Mesenchymal stem cell (in vitro differentiated cells and primary cell): ENCODE data around the gene PLPP4.

Experiments
- DNase-seq: peaks from one replicate; pipeline ENCODE4 v3.0.0-alpha.2; 2013
- H2AFZ ChIP-seq: one replicate; pipeline ENCODE4 v1.6.1; 2013; ENCODE audit warnings: low read depth, mild to moderate bottlenecking, control low read depth, inconsistent platforms, low read length, moderate library complexity
- H2AK5ac ChIP-seq: 2 replicates; pipeline ENCODE4 v1.6.1; 2013; ENCODE audit warnings: low read length, moderate library complexity, mild to moderate bottlenecking, inconsistent platforms; ENCODE audit not compliant: severe bottlenecking
- H2BK120ac ChIP-seq: one replicate; pipeline ENCODE4 v1.6.1; 2013; ENCODE audit warnings: low read depth, mild to moderate bottlenecking, inconsistent platforms, low read length, moderate library complexity
- H2BK12ac ChIP-seq, 2 experiments: one replicate each; pipeline ENCODE4 v1.6.1; 2013; ENCODE audit warnings: inconsistent platforms in 2 of 2, low read length in 2 of 2, mild to moderate bottlenecking in 2 of 2, moderate library complexity in 2 of 2, control low read depth in 1 of 2
- H2BK15ac ChIP-seq: one replicate; pipeline ENCODE4 v1.6.1; 2013; ENCODE audit warnings: mild to moderate bottlenecking, low read depth, inconsistent platforms; ENCODE audit not compliant: poor library complexity, severe bottlenecking
- H2BK5ac ChIP-seq: 2 replicates; pipeline ENCODE4 v1.6.1; 2013; ENCODE audit warnings: low read depth, mild to moderate bottlenecking, low read length, control low read depth, inconsistent platforms; ENCODE audit not compliant: poor library complexity, severe bottlenecking
- H3K14ac ChIP-seq, 2 experiments: one replicate each; pipeline ENCODE4 v1.6.1; 2013; ENCODE audit warnings: inconsistent platforms in 2 of 2, low read length in 2 of 2, control low read depth in 1 of 2, mild to moderate bottlenecking in 1 of 2, moderate library complexity in 1 of 2
- H3K18ac ChIP-seq, 2 experiments: one replicate each; pipeline ENCODE4 v1.6.1; 2013; ENCODE audit warnings: inconsistent platforms in 2 of 2, low read length in 2 of 2, control low read depth in 1 of 2, low read depth in 1 of 2, mild to moderate bottlenecking in 1 of 2
- H3K23ac ChIP-seq, 2 experiments: one replicate each; pipeline ENCODE4 v1.6.1; 2013; ENCODE audit warnings: inconsistent platforms in 2 of 2, low read length in 2 of 2, mild to moderate bottlenecking in 2 of 2, moderate library complexity in 2 of 2, control low read depth in 1 of 2
- H3K27ac ChIP-seq: 2 replicates; pipeline ENCODE4 v1.5.1; 2013; ENCODE audit warnings: mild to moderate bottlenecking, moderate library complexity, low read length, control low read depth, inconsistent platforms; ENCODE audit not compliant: poor library complexity, severe bottlenecking
- H3K27me3 ChIP-seq, 2 experiments: 2 replicates each; pipeline versions ENCODE4 v1.6.1 to v1.7.0; 2013; ENCODE audit warnings: low read length in 2 of 2, mild to moderate bottlenecking in 2 of 2, moderate library complexity in 2 of 2, control low read depth in 1 of 2, inconsistent platforms in 1 of 2; ENCODE audit not compliant: control insufficient read depth in 1 of 2, insufficient read depth in 1 of 2
- H3K36me3 ChIP-seq, 2 experiments: 2 replicates each; pipeline versions ENCODE4 v1.6.1 to v1.7.0; 2013; ENCODE audit warnings: low read length in 2 of 2, control low read depth in 1 of 2, inconsistent platforms in 1 of 2, low read depth in 1 of 2, mild to moderate bottlenecking in 1 of 2; ENCODE audit not compliant: insufficient read depth in 2 of 2, control insufficient read depth in 1 of 2
- H3K4ac ChIP-seq, 2 experiments: one replicate each; pipeline ENCODE4 v1.6.1; 2013; ENCODE audit warnings: inconsistent platforms in 2 of 2, low read length in 2 of 2, mild to moderate bottlenecking in 2 of 2, moderate library complexity in 2 of 2, control low read depth in 1 of 2, low read depth in 1 of 2
- H3K4me1 ChIP-seq: 2 replicates; pipeline ENCODE4 v1.6.1; 2013; ENCODE audit warnings: low read depth, low read length, control low read depth; ENCODE audit not compliant: control insufficient read depth, insufficient read depth
- H3K4me2 ChIP-seq: 2 replicates; pipeline ENCODE4 v1.6.1; 2013; ENCODE audit warnings: low read length, mild to moderate bottlenecking, inconsistent platforms; ENCODE audit not compliant: poor library complexity, severe bottlenecking
- H3K4me3 ChIP-seq, 2 experiments: 2 replicates each; pipeline versions ENCODE4 v1.5.1 to v1.7.0; 2013; ENCODE audit warnings: low read length in 2 of 2, mild to moderate bottlenecking in 2 of 2, control low read depth in 1 of 2, low read depth in 1 of 2; ENCODE audit not compliant: insufficient read depth in 1 of 2
- H3K79me1 ChIP-seq: replicated peaks from 2 replicates; pipeline ENCODE4 v1.6.1; 2013; ENCODE audit warnings: mild to moderate bottlenecking, control low read depth, low read length, inconsistent platforms; ENCODE audit not compliant: poor library complexity, severe bottlenecking
- H3K9ac ChIP-seq: 2 replicates; pipeline ENCODE4 v1.7.0; 2013; ENCODE audit warnings: mild to moderate bottlenecking, low read length, moderate library complexity
- H3K9me3 ChIP-seq: 2 replicates; pipeline ENCODE4 v1.7.0; 2013; ENCODE audit warnings: mild to moderate bottlenecking, low read length; ENCODE audit not compliant: control insufficient read depth
- H4K8ac ChIP-seq: one replicate; pipeline ENCODE4 v1.6.1; 2013; ENCODE audit warnings: inconsistent platforms, mild to moderate bottlenecking, low read length, moderate library complexity
- H4K91ac ChIP-seq: one replicate; pipeline ENCODE4 v1.6.1; 2013; ENCODE audit warnings: mild to moderate bottlenecking, low read length, inconsistent platforms
- WGBS: methylation state at CpG from one replicate; pipeline ENCODE4 v1.1.7; 2013; ENCODE audit warnings: mixed read lengths; 5-methylcytosine and 5-hydroxymethylcytosine counted together

PLPP4 gene

DNA sequence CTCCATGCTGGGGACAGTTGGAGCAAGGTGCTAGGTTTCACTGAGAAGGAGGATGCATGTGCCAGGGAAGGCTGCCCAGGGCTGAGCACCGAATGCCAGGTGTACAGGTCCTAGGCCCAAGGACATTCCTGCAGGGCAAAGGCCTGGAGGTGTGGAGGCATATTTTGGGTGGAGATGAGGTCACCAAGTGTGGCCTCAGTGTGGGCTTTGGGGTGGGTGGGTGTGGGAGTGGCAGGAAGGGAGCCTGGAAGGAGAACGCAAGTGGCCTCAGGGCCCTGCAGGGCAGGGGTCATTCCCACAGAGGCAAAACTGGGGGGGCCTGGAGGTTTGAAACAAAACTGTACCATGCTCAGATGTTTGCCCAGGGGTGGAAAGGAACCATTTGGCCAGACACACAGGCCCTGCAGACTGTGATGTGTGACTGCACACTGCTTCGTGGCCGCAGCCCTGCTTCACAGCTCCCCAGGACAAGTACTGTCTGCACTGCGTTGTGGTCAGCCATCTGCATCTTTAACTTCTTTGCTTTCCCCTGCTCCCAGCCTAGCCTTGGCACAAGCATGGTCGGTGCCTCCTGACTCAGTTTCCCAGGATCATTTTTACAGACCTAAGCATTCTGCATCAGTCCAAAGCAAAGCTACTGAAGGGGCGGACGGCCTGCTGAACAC is 5.1 kb downstream of the PLPP4 start:
- DNase-seq, result no peak
- H3K27ac ChIP-seq, result no peak overlapping the region
- H3K36me3 ChIP-seq, result no peaks in the 10 kb centered on the region
- H3K9ac ChIP-seq, result no peak overlapping the region
- H2BK12ac ChIP-seq, result peak overlapping the region in 1 of 2 experiments; percentile 15
- H2BK5ac ChIP-seq, result no peak overlapping the region
- H3K4me2 ChIP-seq, result no peak overlapping the region
- no peak overlapping the region for H2AK5ac ChIP-seq
- H4K8ac ChIP-seq, result no peak overlapping the region
- no peak overlapping the region for H2AFZ ChIP-seq
- peaks cover 12 to 23% of the 10 kb centered on the region in 2 experiments for H3K27me3 ChIP-seq
- H3K4ac ChIP-seq, result no peak overlapping the region
- peaks cover 4% of the 10 kb centered on the region for H3K4me1 ChIP-seq
- H3K4me3 ChIP-seq, result no peak overlapping the region
- H2BK15ac ChIP-seq, result no peak overlapping the region
- H3K14ac ChIP-seq, result no peak overlapping the region
- no peaks in the 10 kb centered on the region for H3K79me1 ChIP-seq
- H4K91ac ChIP-seq, result no peak overlapping the region
- H2BK120ac ChIP-seq, result no peak overlapping the region
- no peak overlapping the region for H3K18ac ChIP-seq
- H3K9me3 ChIP-seq, result no peaks in the 10 kb centered on the region
- no peak overlapping the region for H3K23ac ChIP-seq
- 90% methylated on average over 8 of the region's 8 CpGs for WGBS

DNA sequence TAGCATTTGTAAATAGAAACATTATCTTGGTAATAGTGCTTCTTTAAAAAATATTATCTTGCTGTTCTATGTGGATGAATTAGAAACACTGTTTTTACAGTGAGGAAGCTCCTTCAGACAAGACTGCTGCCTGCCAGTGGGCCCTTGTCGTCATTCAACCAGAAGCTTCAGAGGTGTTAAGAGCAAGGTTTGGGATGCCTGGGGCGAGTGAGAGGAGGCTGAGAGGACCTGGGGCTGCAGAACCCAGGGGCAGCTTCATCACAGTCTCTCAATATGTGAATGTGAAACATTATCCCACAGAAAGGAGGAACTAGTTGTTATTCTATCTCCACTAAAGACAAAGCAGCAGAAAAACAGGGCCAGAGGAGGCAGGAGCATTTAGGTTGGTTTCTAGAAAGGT is 8.1 kb downstream of the PLPP4 start:
- Histone ChIP-seq H3K14ac (no peak overlapping the region), H3K79me1 (no peaks in the 10 kb centered on the region), H3K4me1 (no peaks in the 10 kb centered on the region), H3K4me3 (no peak overlapping the region), H2AFZ (no peak overlapping the region), H2BK120ac (no peak overlapping the region), H4K91ac (no peak overlapping the region), H3K27ac (no peak overlapping the region), H2BK5ac (no peak overlapping the region), H2AK5ac (no peak overlapping the region), H3K23ac (no peak overlapping the region), H4K8ac (no peak overlapping the region), H3K27me3 (no peaks in the 10 kb centered on the region), H3K36me3 (no peaks in the 10 kb centered on the region), H3K4ac (no peak overlapping the region), H2BK12ac (no peak overlapping the region), H3K18ac (no peak overlapping the region), H2BK15ac (no peak overlapping the region), H3K4me2 (no peak overlapping the region), H3K9ac (no peak overlapping the region), H3K9me3 (no peaks in the 10 kb centered on the region)
- no peak for DNase-seq
- 17% methylated on average over 1 of the region's 2 CpGs for WGBS

DNA sequence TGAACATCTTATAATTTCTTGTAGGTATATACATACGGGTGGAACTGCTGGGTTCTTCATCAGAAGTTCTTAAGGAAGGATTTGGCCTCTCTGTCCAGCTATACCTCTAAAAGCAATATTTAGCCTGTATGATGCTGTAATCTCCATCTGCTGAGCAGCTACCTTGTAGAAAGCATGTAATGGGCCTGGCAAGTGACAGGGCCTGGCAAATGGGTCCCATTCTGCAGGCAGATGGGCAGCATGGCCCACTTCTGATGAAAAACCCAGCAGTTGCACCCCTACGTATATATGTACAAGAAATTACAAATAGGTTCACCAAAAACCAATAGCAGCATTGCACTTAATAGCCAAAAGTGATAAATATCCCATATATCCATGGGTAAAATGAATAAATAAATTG is 9.0 kb downstream of the PLPP4 start:
- DNase-seq, result no peak
- H2BK5ac ChIP-seq, result no peak overlapping the region
- no peak overlapping the region for H3K18ac ChIP-seq
- H3K79me1 ChIP-seq, result no peaks in the 10 kb centered on the region
- no peak overlapping the region for H4K8ac ChIP-seq
- H2AFZ ChIP-seq, result no peak overlapping the region
- no peaks in the 10 kb centered on the region for H3K4me1 ChIP-seq
- H4K91ac ChIP-seq, result no peak overlapping the region
- 75% methylated on average over 1 of the region's 2 CpGs for WGBS
- H3K4me2 ChIP-seq, result no peak overlapping the region
- H3K36me3 ChIP-seq, result no peaks in the 10 kb centered on the region
- H3K9me3 ChIP-seq, result no peaks in the 10 kb centered on the region
- no peak overlapping the region for H3K27ac ChIP-seq
- no peak overlapping the region for H3K4ac ChIP-seq
- H2BK120ac ChIP-seq, result no peak overlapping the region
- H3K27me3 ChIP-seq, result no peaks in the 10 kb centered on the region
- H2AK5ac ChIP-seq, result no peak overlapping the region
- H3K14ac ChIP-seq, result no peak overlapping the region
- no peak overlapping the region for H2BK12ac ChIP-seq
- H3K9ac ChIP-seq, result no peak overlapping the region
- H3K23ac ChIP-seq, result no peak overlapping the region
- no peak overlapping the region for H2BK15ac ChIP-seq
- no peak overlapping the region for H3K4me3 ChIP-seq

DNA sequence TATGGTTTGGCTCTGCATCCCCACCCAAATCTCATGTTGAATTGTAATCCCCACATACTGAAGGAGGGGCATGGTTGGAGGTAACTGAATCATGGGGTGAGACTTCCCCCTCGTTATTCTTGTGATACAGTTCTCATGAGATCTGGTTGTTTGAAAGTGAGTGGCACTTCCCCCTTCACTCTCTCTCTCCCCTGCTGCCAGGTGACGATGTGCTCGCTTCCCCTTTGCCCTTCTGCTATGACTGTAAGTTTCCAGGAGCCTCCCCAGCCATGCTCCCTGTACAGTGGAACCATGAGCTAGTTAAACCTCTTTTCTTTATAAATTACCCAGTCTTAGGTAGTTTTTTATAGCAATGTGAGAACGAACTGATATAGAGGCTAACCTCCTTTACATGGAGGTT is 16.6 kb downstream of the PLPP4 start:
- Histone ChIP-seq H2BK5ac (no peak overlapping the region), H3K27me3 (no peaks in the 10 kb centered on the region), H3K4me3 (no peak overlapping the region), H2AFZ (no peak overlapping the region), H3K4me1 (no peaks in the 10 kb centered on the region), H3K4ac (no peak overlapping the region), H3K4me2 (no peak overlapping the region), H2BK120ac (no peak overlapping the region), H2AK5ac (no peak overlapping the region), H3K9ac (no peak overlapping the region), H3K79me1 (no peaks in the 10 kb centered on the region), H3K14ac (no peak overlapping the region), H2BK12ac (no peak overlapping the region), H3K36me3 (no peaks in the 10 kb centered on the region), H3K23ac (no peak overlapping the region), H2BK15ac (no peak overlapping the region), H3K18ac (no peak overlapping the region), H3K9me3 (peaks cover 9% of the 10 kb centered on the region), H4K91ac (no peak overlapping the region), H3K27ac (no peak overlapping the region), H4K8ac (no peak overlapping the region)
- no peak for DNase-seq
- 55% methylated on average over 3 of the region's 4 CpGs for WGBS
